Brain pericyte (primary cell): Measurements from ENCODE around the gene KCNK1.

Experiments
- DNase-seq: peaks from one replicate; pipeline ENCODE4 v3.0.0-alpha.2; 2012; ENCODE audit warnings: low read depth, low spot score

Gene KCNK1

DNA sequence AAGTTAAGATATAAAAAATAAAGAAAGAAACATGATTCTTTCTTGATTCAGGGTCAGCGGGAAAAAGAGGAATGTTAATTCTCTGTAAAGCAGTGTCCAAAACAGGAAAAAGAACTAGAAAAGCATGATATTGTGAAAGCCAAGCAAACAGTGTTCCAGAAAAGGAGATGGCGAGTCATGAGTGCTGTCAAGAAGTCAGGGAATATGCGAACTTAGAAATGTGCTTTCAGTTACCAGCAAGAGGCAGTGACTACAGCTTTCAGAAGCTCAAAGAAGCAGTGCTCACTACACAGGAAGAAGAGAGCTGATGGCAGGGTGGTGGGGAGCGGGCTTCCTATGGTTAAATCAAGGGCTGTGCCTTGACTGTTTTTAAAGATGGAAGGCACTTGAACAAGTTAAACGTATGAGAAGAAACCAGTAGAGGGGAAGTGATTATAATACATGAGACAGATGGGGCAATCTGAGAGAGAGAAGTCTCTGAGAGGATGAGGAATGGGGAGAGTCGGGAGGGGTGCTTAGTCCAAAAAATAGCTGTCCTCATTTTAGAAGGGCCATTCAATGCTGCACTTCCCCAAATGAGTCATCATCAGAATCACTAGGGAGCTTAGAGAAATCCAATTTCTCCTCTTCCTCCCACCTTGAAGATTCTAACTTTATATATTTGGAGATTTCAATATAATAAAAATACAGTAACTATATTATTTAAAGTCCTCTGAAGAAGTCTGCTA lies 90.4 kb downstream of the KCNK1 start:
- no peak for DNase-seq

- no peak for DNase-seq
Measured at GRCh38 chr1:233704898-233705723, 91.2 kb downstream of the KCNK1 start.

GRCh38 chr1:233707153-233707879 lies 93.4 kb downstream of the KCNK1 start:
- no peak for DNase-seq

DNA sequence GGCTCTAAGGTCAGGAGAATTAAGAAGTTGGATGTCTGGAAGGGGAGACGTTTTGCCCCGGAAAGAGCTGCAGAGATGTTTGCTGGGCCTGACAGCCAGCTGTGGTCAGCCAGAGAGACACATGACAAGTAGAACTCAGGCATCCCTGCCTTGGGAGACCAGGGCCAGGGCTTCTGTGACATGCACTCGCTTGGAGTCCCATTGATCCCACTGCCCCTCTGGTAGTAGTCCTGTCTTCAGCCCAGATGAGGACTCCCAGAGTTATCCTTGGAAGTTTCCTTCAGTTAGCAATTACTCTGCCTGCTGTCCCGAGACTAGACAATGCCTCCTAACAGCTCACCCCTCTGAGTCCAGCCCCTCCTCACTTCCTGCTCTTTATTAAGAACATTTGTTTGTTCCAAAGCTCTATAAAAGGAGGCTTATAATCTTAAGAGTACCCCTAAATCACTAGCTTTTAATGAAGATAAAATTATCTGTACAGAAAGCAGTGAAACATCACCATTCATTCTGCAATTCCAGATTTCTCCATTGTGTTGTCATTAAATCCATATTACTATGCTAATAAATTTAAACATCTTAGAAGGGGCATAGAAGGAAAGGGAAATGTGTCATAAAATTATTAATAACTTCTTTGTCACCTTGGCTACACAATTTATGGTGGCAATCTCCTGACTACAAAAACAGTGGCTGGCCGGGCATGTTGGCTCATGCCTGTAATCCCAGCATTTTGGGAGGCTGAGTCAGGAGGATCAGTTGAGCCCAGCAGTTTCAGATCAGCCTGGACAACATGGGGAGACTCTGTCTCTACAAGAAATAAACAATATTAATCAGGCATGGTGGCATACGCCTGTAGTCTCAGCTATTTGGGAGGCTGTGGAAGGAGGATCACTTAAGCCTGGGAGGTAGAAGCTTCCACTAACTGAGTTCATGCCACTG lies 94.2 kb downstream of the KCNK1 start:
- DNase-seq: no peak

GRCh38 chr1:233710031-233710430 lies 96.1 kb downstream of the KCNK1 start:
- no peak for DNase-seq

DNA sequence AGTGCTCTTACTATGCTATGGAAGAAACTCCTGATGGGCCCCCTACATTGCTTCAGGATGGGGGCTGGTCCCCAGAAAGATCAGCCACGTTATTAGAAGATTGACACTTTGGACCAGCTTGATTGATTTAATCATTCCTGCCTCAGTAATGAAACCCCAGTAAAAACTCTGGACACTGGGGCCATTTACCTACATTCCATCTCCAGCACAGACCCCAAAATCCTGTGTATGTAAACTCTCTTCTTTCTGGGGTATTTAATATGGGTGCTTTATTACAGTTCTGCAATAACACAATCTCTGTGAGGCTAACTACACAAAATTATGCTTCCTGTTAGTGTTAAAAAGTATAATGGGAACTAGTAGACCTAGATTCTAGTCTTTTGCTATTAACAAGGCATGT lies 96.6 kb downstream of the KCNK1 start:
- DNase-seq: no peak

DNA sequence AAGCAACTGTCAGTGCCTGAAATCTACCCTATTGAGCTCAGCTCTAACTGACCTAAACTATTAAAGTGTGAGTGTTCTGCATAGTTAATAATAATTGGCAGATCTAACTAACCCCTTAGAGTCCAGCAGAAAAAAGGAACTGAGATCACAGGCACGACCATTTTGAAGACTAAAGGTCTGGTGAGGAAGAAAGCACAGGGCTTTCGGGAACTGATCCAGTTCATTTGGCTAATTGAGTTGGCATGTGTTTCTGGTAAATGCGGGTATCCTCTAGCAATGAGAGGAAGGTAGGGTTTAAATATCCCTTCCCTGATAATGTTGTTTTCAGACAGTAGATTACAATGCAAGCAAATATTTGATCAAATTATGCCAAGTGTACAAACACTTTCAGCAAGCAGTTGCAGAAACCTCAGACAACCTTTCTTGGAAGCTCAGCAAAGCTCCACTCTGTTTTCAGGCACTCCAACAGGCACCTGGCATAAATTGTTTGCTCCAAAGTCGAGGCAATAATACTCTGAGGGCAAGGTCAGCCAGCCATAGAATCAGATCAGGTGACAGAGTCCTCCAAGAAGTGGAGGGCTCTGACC lies 100.8 kb downstream of the KCNK1 start:
- no peak for DNase-seq

- no peak for DNase-seq
Measured at GRCh38 chr1:233718057-233718456, 104.2 kb downstream of the KCNK1 start.

DNA sequence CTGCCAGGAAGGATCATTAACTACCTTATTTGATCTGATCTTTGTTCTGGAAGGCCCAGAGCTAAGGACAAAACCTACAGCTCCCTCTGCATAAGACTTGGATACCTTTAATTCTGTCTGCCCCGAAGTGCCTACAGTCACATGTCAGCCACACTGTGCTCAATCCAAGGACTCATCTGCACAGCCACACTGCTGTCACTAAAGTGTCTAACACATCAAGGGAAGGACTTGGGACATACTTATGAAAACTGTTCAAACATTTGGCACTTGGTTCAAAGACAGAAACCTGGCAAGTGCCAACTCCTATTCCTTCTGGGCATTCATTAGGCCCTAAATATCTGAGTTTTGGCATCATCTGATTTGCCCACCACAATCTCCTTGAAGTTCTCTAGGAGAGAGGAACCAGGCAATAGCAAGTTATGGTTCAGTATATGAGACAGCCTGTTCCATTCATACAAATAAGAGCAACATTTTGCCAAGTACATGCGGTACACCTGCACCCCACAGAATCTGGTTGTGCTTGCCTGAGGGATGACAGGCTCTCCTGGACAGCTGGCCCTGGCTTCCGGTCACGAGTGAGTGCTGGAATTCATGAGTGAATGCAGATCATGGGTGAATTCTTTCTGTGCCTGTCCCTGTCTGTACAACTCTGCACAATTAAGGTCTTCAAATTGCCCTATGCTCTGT lies 105.9 kb downstream of the KCNK1 start:
- DNase-seq: no peak

- no peak for DNase-seq
Measured at GRCh38 chr1:233721004-233721595, 107.2 kb downstream of the KCNK1 start.
